Stomach smooth muscle (tissue), 2 donors: ENCODE data around the gene DCBLD1.

Source experiments
- H3K27ac ChIP-seq: one replicate; pipeline ENCODE4 v1.7.0; 2013; ENCODE audit warnings: mild to moderate bottlenecking, low read length, inconsistent platforms
- H3K27me3 ChIP-seq, 2 donors: one replicate each; pipeline ENCODE4 v1.7.0; 2013; ENCODE audit warnings: low read length in 2 of 2; ENCODE audit not compliant: insufficient read depth in 2 of 2, control insufficient read depth in 1 of 2
- H3K36me3 ChIP-seq, 2 donors: one replicate each; pipeline ENCODE4 v1.7.0; 2013; ENCODE audit warnings: low read length in 2 of 2; ENCODE audit not compliant: control insufficient read depth in 2 of 2, insufficient read depth in 2 of 2
- H3K4me1 ChIP-seq: one replicate; pipeline ENCODE4 v1.7.0; 2013; ENCODE audit warnings: low read length; ENCODE audit not compliant: control insufficient read depth, insufficient read depth
- H3K4me3 ChIP-seq, 2 donors: one replicate each; pipeline ENCODE4 v1.7.0; 2013; ENCODE audit warnings: low read length in 2 of 2
- H3K9ac ChIP-seq, 2 donors: one replicate each; pipeline ENCODE4 v1.7.0; 2013; ENCODE audit warnings: low read length in 2 of 2, mild to moderate bottlenecking in 1 of 2
- H3K9me3 ChIP-seq, 2 donors: one replicate each; pipeline ENCODE4 v1.7.0; 2013; ENCODE audit warnings: low read length in 2 of 2; ENCODE audit not compliant: control insufficient read depth in 2 of 2
- donor health status: healthy.
- donor health status: Pancreatic carcinoma.

The DCBLD1 gene

DNA sequence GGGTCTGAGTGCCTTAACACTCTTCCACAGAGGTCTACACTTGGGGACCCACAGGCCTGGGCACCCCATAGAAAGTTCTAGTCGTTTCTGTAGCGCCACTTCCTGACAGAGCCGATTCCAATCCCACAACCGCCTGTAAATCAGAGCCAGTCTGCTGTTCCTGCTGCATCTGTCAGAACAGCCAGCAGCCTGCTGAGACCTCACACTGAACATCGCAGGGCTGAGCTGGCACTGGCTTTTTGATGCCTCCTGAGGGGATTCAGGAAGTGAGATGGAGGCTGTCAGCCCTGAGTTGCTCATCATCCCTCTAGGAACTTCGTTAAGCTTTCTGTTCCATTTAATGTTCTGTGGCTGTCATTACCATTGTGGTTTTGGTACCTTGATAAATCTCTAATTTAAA lies 48.9 kb downstream of the DCBLD1 start:
- no peaks in the 10 kb centered on the region for H3K36me3 ChIP-seq
- no peak overlapping the region for H3K4me3 ChIP-seq
- H3K27ac ChIP-seq: no peak overlapping the region
- H3K27me3 ChIP-seq: no peaks in the 10 kb centered on the region
- H3K9ac ChIP-seq: no peak overlapping the region
- no peaks in the 10 kb centered on the region for H3K9me3 ChIP-seq
- H3K4me1 ChIP-seq: no peaks in the 10 kb centered on the region

DNA sequence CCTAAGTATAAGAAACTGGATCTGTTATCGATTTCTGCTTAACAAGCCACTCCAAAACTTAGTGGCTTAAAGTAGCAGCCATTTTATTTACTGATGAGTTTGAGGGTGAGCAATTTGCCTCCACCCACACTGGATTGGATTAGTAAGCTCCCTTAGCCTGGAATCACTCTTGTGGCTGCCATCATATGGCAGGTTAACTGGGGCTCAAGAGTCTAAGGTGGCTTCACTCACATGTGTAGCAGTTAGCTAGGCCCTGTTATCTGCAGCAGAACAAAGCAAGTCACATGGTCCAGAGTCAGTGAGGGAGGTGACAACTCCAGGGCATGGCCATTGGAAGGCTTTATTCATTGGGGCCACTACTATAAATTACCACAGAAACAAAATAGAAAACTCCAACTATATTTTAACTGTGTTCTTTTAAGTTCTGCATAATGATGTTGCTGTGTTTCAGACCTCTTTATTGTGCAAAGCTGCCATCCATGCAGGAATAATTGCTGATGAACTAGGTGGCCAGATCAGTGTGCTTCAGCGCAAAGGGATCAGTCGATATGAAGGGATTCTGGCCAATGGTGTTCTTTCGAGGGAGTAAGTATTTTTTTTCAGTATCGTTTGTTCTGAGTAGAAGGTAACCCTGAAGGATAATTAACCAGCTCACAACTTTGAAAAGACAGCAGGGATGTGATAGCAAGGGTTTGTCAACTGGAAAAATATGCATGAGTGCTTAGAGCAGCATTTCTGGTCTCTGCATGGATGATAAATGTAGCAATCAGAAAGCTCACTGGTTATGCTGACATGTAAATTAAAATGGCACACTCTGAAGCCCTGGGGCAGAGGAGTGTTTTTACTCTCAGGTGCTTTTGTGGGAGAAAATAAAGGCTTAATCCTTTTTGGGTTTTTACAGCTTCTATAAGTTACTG lies 49.6 kb downstream of the DCBLD1 start:
- Histone ChIP-seq H3K36me3 (no peaks in the 10 kb centered on the region), H3K9ac (no peak overlapping the region), H3K27ac (no peak overlapping the region), H3K4me3 (no peak overlapping the region), H3K27me3 (no peaks in the 10 kb centered on the region), H3K4me1 (no peaks in the 10 kb centered on the region), H3K9me3 (no peaks in the 10 kb centered on the region)

- no peak overlapping the region for H3K9ac ChIP-seq
- no peaks in the 10 kb centered on the region for H3K36me3 ChIP-seq
- H3K27ac ChIP-seq: no peak overlapping the region
- H3K9me3 ChIP-seq: no peaks in the 10 kb centered on the region
- no peaks in the 10 kb centered on the region for H3K4me1 ChIP-seq
- no peak overlapping the region for H3K4me3 ChIP-seq
- H3K27me3 ChIP-seq: no peaks in the 10 kb centered on the region
These were observed 51.3 kb downstream of the DCBLD1 start for GRCh38 chr6:117533775-117534174.

GRCh38 chr6:117534974-117535373 lies 52.5 kb downstream of the DCBLD1 start:
- H3K9me3 ChIP-seq: no peaks in the 10 kb centered on the region
- H3K4me1 ChIP-seq: no peaks in the 10 kb centered on the region
- no peak overlapping the region for H3K4me3 ChIP-seq
- H3K27ac ChIP-seq: no peak overlapping the region
- no peaks in the 10 kb centered on the region for H3K27me3 ChIP-seq
- H3K36me3 ChIP-seq: no peaks in the 10 kb centered on the region
- no peak overlapping the region for H3K9ac ChIP-seq

DNA sequence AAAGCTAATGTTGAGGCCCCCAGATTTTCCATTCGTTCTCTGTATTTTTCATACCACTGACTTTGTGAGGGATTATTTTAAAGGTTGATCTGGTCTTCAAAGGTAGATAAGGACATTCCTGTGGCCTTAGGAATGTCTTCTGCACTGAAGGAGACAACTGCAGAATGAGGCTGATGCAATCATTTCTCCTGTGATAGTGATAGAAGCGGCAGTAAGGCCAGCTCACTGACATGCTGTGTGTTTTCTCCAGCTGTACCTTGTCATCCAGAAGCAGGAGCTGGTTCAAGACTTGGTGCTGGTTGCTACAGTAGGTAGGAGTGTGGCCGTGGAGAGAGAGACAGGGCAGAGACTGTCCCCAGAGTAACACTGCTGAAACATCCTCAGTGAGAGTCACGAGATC lies 53.8 kb downstream of the DCBLD1 start:
- H3K27me3 ChIP-seq: no peaks in the 10 kb centered on the region
- H3K36me3 ChIP-seq: no peaks in the 10 kb centered on the region
- no peak overlapping the region for H3K9ac ChIP-seq
- no peaks in the 10 kb centered on the region for H3K9me3 ChIP-seq
- no peak overlapping the region for H3K27ac ChIP-seq
- no peaks in the 10 kb centered on the region for H3K4me1 ChIP-seq
- no peak overlapping the region for H3K4me3 ChIP-seq

GRCh38 chr6:117538615-117539014 lies 56.1 kb downstream of the DCBLD1 start:
- H3K4me3 ChIP-seq: no peak overlapping the region
- H3K27ac ChIP-seq: no peak overlapping the region
- no peaks in the 10 kb centered on the region for H3K36me3 ChIP-seq
- H3K4me1 ChIP-seq: no peaks in the 10 kb centered on the region
- H3K9me3 ChIP-seq: no peaks in the 10 kb centered on the region
- no peaks in the 10 kb centered on the region for H3K27me3 ChIP-seq
- H3K9ac ChIP-seq: no peak overlapping the region

DNA sequence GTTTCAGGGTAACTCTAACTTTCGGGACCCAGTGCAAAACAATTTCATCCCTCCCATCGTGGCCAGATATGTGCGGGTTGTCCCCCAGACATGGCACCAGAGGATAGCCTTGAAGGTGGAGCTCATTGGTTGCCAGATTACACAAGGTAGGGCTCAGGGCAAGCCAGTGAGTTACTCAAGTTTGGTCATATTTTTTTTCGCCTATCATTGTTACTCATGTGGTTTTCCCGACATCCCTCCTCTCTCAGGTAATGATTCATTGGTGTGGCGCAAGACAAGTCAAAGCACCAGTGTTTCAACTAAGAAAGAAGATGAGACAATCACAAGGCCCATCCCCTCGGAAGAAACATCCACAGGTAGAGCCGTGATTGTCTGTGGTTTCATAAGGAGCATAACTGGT lies 58.2 kb downstream of the DCBLD1 start:
- H3K27ac ChIP-seq: no peak overlapping the region
- no peaks in the 10 kb centered on the region for H3K27me3 ChIP-seq
- H3K9me3 ChIP-seq: no peaks in the 10 kb centered on the region
- peaks cover 0 to 3% of the 10 kb centered on the region in 2 donors for H3K36me3 ChIP-seq
- H3K9ac ChIP-seq: no peak overlapping the region
- H3K4me1 ChIP-seq: no peaks in the 10 kb centered on the region
- H3K4me3 ChIP-seq: no peak overlapping the region

GRCh38 chr6:117542493-117542892 lies 60.0 kb downstream of the DCBLD1 start:
- Histone ChIP-seq H3K36me3 (peaks cover 0 to 3% of the 10 kb centered on the region in 2 donors), H3K4me1 (peaks cover 1% of the 10 kb centered on the region), H3K27me3 (no peaks in the 10 kb centered on the region)

DNA sequence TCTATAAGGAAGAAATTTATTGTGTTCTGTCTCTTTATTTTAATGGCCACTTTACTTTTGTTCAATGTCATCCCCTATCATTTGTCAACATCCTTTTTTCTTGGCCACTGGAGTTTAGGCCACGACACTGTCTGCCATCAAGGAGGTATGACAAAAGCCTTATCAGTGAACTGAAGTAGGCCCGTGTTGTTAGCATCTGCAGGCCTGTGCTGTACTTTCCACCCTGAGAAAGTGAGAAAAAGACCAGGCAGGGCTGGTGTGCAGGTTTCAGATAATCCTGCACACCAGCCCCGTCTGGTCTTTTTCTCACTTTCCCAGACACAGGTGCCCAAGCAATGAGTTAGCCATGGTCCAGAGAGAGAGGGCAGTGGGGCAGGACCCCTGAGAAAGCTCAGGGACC lies 62.2 kb downstream of the DCBLD1 start:
- no peak overlapping the region for H3K4me3 ChIP-seq
- no peak overlapping the region for H3K9ac ChIP-seq
- no peaks in the 10 kb centered on the region for H3K27me3 ChIP-seq
- peaks cover 0 to 3% of the 10 kb centered on the region in 2 donors for H3K36me3 ChIP-seq
- H3K27ac ChIP-seq: no peak overlapping the region
- H3K4me1 ChIP-seq: peaks cover 12% of the 10 kb centered on the region
- no peaks in the 10 kb centered on the region for H3K9me3 ChIP-seq

More at GRCh38 chr6:117542493-117542892, 60.0 kb downstream of the DCBLD1 start:
- H3K27ac ChIP-seq: no peak overlapping the region
- no peak overlapping the region for H3K4me3 ChIP-seq
- H3K9me3 ChIP-seq: no peaks in the 10 kb centered on the region
- no peak overlapping the region for H3K9ac ChIP-seq

- peaks cover 12% of the 10 kb centered on the region for H3K4me1 ChIP-seq
- no peaks in the 10 kb centered on the region for H3K9me3 ChIP-seq
- no peaks in the 10 kb centered on the region for H3K27me3 ChIP-seq
- no peak overlapping the region for H3K4me3 ChIP-seq
- no peak overlapping the region for H3K27ac ChIP-seq
- H3K9ac ChIP-seq: no peak overlapping the region
- H3K36me3 ChIP-seq: peaks cover 0 to 3% of the 10 kb centered on the region in 2 donors
These were observed 62.7 kb downstream of the DCBLD1 start for GRCh38 chr6:117545161-117545595.

- Histone ChIP-seq H3K4me3 (no peak overlapping the region), H3K4me1 (peaks cover 12% of the 10 kb centered on the region), H3K27me3 (no peaks in the 10 kb centered on the region), H3K9ac (no peak overlapping the region), H3K9me3 (no peaks in the 10 kb centered on the region), H3K36me3 (peaks cover 0 to 3% of the 10 kb centered on the region in 2 donors), H3K27ac (no peak overlapping the region)
These were observed 64.2 kb downstream of the DCBLD1 start for GRCh38 chr6:117546674-117547073.
